ENCODE measurements around the gene GRIN2D. TPM values are rescaled to one million over a fixed set of nuclear protein-coding genes. Genes with fewer than 3 reads are reported as not detected.

The GRIN2D gene
- total RNA-seq, 1 donor from 2014 or later, result 0.34 TPM

Other genes with a start within 250 kb of the GRIN2D start
- 90.4 and 91.0 TPM in 2 replicates for gene LIG1, start 223.3 kb upstream of the GRIN2D start, total RNA-seq
- 10.3 and 11.8 TPM in 2 replicates for gene ZSWIM9, start 223.0 kb upstream of the GRIN2D start, total RNA-seq
- gene CARD8, start 137.8 kb upstream of the GRIN2D start, total RNA-seq, result 60.9 and 64.6 TPM in 2 replicates
- 7.4 and 7.9 TPM in 2 replicates for gene ZNF114, start 123.6 kb upstream of the GRIN2D start, total RNA-seq
- gene EMP3, start 68.1 kb upstream of the GRIN2D start, total RNA-seq, result 2.9 and 3.8 TPM in 2 replicates
- 9.5 and 10.3 TPM in 2 replicates for gene TMEM143, start 29.7 kb upstream of the GRIN2D start, total RNA-seq
- not detected in 2 replicates for gene SYNGR4, start 29.3 kb upstream of the GRIN2D start, total RNA-seq
- gene KDELR1, start 2.1 kb upstream of the GRIN2D start, total RNA-seq, result 207 and 213 TPM in 2 replicates
- gene GRWD1, start 52.3 kb downstream of the GRIN2D start, total RNA-seq, result 35.7 and 35.9 TPM in 2 replicates
- gene KCNJ14, start 61.9 kb downstream of the GRIN2D start, total RNA-seq, result 2.0 TPM in 2 replicates
- gene CYTH2, start 75.7 kb downstream of the GRIN2D start, total RNA-seq, result 248 TPM in 2 replicates
- gene LMTK3, start 118.2 kb downstream of the GRIN2D start, total RNA-seq, result 11.4 and 12.7 TPM in 2 replicates
- not detected in 2 replicates for gene SULT2B1, start 158.5 kb downstream of the GRIN2D start, total RNA-seq
- not detected in 2 replicates for gene SPACA4, start 213.1 kb downstream of the GRIN2D start, total RNA-seq
- 3.8 and 4.3 TPM in 2 replicates for gene FAM83E, start 221.4 kb downstream of the GRIN2D start, total RNA-seq
- 1,379 and 1,392 TPM in 2 replicates for gene RPL18, start 225.5 kb downstream of the GRIN2D start, total RNA-seq
- gene SPHK2, start 225.8 kb downstream of the GRIN2D start, total RNA-seq, result 137 and 138 TPM in 2 replicates
- 5.1 and 5.3 TPM in 2 replicates for gene DBP, start 243.7 kb downstream of the GRIN2D start, total RNA-seq

Data from progenitor cell of endocrine pancreas (in vitro differentiated cells).